ENCODE measurements around the gene TTN.

The TTN gene

DNA sequence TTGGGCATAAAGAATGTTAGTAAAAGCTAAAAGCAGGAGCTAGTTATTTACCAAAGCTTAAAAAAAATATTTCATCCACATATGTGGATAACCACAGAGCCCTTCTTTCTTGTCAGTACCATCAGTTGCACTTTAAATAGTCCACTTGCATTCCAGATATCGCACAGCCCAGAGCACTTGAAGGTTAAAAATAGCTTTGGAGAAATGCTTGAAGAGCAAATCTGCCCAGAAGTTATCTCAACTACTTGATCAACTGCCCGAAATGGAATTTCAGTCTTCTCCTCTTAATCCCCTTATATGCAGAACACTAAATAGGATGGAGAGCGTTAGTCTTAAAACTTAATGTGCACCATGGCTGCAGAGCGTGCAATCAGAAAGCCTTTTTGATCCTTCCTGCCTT is 178.6 kb downstream of the TTN start:
- no peaks in the 10 kb centered on the region for H3K9me3 Mint-ChIP-seq

DNA sequence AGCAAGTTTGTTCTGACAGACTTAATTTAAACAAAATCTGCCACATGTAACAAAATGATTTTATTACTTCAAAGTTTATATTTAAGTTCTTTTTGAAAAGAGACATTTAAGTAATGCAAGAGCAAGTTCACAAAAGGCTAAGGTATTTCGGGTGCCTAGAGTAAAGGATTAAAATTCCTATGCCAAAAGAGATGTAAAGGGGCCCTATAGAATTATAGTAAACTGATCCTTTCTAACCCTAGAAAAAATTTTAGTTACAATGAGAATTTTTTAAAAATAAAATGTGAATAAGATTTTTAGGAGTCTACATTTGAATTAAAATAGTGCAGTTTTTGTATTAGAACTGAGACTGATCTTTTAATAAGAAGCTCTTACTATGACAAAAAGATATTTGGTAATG is 179.8 kb downstream of the TTN start:
- Mint-ChIP-seq H3K4me1 (peaks cover 23% of the 10 kb centered on the region), H3K27me3 (ENCODE audit: low read depth) (no peaks in the 10 kb centered on the region), H3K36me3 (ENCODE audit: low read depth) (no peaks in the 10 kb centered on the region), H3K27ac (no peak overlapping the region), H3K9me3 (no peaks in the 10 kb centered on the region), H3K4me3 (peak overlapping the region in 2 of 3 experiments; percentile 16 to 45)
- TF ChIP-seq, protein P1, sequence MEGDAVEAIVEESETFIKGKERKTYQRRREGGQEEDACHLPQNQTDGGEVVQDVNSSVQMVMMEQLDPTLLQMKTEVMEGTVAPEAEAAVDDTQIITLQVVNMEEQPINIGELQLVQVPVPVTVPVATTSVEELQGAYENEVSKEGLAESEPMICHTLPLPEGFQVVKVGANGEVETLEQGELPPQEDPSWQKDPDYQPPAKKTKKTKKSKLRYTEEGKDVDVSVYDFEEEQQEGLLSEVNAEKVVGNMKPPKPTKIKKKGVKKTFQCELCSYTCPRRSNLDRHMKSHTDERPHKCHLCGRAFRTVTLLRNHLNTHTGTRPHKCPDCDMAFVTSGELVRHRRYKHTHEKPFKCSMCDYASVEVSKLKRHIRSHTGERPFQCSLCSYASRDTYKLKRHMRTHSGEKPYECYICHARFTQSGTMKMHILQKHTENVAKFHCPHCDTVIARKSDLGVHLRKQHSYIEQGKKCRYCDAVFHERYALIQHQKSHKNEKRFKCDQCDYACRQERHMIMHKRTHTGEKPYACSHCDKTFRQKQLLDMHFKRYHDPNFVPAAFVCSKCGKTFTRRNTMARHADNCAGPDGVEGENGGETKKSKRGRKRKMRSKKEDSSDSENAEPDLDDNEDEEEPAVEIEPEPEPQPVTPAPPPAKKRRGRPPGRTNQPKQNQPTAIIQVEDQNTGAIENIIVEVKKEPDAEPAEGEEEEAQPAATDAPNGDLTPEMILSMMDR (IDR thresholded peaks at IDR 0.05; ENCODE audit: unreplicated experiment in 3 of 3), result no peak

More for the DNA sequence above, 178.6 kb downstream of the TTN start:
- no peak overlapping the region for H3K27ac Mint-ChIP-seq
- H3K27me3 Mint-ChIP-seq (ENCODE audit: low read depth), result no peaks in the 10 kb centered on the region
- peak overlapping the region in 2 of 3 experiments; percentile 76 to 77 for H3K4me3 Mint-ChIP-seq
- TF ChIP-seq, protein P1 (IDR thresholded peaks at IDR 0.05; ENCODE audit: unreplicated experiment in 3 of 3), result no peak
- H3K36me3 Mint-ChIP-seq (ENCODE audit: low read depth), result no peaks in the 10 kb centered on the region
- H3K4me1 Mint-ChIP-seq, result peaks cover 23% of the 10 kb centered on the region

DNA sequence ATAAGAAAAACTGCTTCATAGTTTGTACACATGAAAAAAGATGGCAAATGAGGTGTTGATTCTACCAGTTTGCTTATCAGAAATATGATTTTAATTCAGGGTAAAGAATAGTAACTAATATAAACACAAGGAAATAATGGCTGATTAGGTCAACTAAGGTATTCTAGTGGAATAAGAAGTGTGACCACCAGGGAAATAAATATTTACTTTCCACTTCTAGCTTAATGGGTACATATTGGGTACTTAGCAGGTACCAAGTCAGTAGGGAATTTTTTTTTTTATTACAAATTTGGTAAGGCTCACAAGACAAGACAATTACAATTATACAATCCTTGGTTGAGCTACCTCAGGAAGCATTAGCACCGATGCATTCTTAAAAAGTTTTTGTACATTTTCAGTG is 191.3 kb downstream of the TTN start:
- Mint-ChIP-seq H3K27me3 (ENCODE audit: low read depth) (no peaks in the 10 kb centered on the region), H3K4me1 (no peaks in the 10 kb centered on the region), H3K27ac (no peak overlapping the region), H3K9me3 (no peaks in the 10 kb centered on the region), H3K36me3 (ENCODE audit: low read depth) (peaks cover 37% of the 10 kb centered on the region), H3K4me3 (no peak overlapping the region)
- TF ChIP-seq, protein P1 (IDR thresholded peaks at IDR 0.05; ENCODE audit: unreplicated experiment in 3 of 3), result no peak

- no peak overlapping the region for H3K27ac Mint-ChIP-seq
- peaks cover 71% of the 10 kb centered on the region for H3K36me3 Mint-ChIP-seq (ENCODE audit: low read depth)
- H3K9me3 Mint-ChIP-seq, result no peaks in the 10 kb centered on the region
- no peak overlapping the region for H3K4me3 Mint-ChIP-seq
- H3K4me1 Mint-ChIP-seq, result no peaks in the 10 kb centered on the region
- TF ChIP-seq, protein P1 (IDR thresholded peaks at IDR 0.05; ENCODE audit: unreplicated experiment in 3 of 3), result no peak
- no peaks in the 10 kb centered on the region for H3K27me3 Mint-ChIP-seq (ENCODE audit: low read depth)
Measured at GRCh38 chr2:178602901-178603300, 204.3 kb downstream of the TTN start.

- H3K4me1 Mint-ChIP-seq, result no peaks in the 10 kb centered on the region
- H3K36me3 Mint-ChIP-seq (ENCODE audit: low read depth), result peaks cover 70% of the 10 kb centered on the region
- no peak overlapping the region for H3K27ac Mint-ChIP-seq
- H3K27me3 Mint-ChIP-seq (ENCODE audit: low read depth), result no peaks in the 10 kb centered on the region
- peaks cover 3% of the 10 kb centered on the region for H3K9me3 Mint-ChIP-seq
- H3K4me3 Mint-ChIP-seq, result no peak overlapping the region
- TF ChIP-seq, protein P1 (IDR thresholded peaks at IDR 0.05; ENCODE audit: unreplicated experiment in 3 of 3), result no peak
Measured at GRCh38 chr2:178592655-178593054, 214.6 kb downstream of the TTN start.

DNA sequence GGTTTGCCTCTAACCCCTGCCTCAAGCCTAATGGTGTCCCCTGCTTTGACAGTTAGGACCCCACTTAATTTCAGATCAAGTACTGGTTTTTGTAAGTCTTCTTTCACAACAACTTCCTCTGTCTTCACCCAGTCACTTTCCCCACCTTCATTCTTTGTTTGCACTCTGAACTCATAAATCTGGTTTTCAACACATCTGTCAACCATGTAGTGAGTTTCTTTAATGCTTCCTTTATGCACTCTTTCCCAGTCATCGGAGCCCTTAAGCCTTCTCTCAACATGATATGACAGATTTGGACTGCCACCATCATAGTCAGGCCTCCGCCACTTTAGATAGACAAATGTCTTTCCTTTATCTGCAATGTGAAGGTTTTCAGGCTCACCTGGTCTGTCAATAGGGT is 217.9 kb downstream of the TTN start:
- H3K27me3 Mint-ChIP-seq (ENCODE audit: low read depth), result no peaks in the 10 kb centered on the region
- H3K36me3 Mint-ChIP-seq (ENCODE audit: low read depth), result peaks cover 89% of the 10 kb centered on the region
- H3K4me3 Mint-ChIP-seq, result no peak overlapping the region
- H3K4me1 Mint-ChIP-seq, result no peaks in the 10 kb centered on the region
- TF ChIP-seq, protein P1 (IDR thresholded peaks at IDR 0.05; ENCODE audit: unreplicated experiment in 3 of 3), result no peak
- no peak overlapping the region for H3K27ac Mint-ChIP-seq
- peaks cover 3% of the 10 kb centered on the region for H3K9me3 Mint-ChIP-seq
